Panc1 (cell line): ENCODE measurements around the gene IL37.

Experiments
- CTCF ChIP-seq: fragments of 450-650 bp; IDR thresholded peaks from 2 replicates; pipeline ENCODE4 v1.5.1; 2017; ENCODE audit warnings: mild to moderate bottlenecking
- POLR2AphosphoS5 ChIP-seq: IDR thresholded peaks from 2 replicates; pipeline ENCODE4 v1.6.1; 2012; ENCODE audit warnings: mild to moderate bottlenecking, low read depth, low read length, moderate library complexity
- REST ChIP-seq, 2 experiments: IDR thresholded peaks; 2 replicates each; pipeline ENCODE4 v1.6.1; 2011 to 2012; ENCODE audit warnings: low read depth in 2 of 2, control low read depth in 1 of 2, low read length in 1 of 2, mild to moderate bottlenecking in 1 of 2, moderate library complexity in 1 of 2; ENCODE audit not compliant: insufficient read depth in 1 of 2
- SIN3A ChIP-seq: IDR thresholded peaks from 2 replicates; pipeline ENCODE4 v1.6.1; 2012; ENCODE audit warnings: low read depth, mild to moderate bottlenecking, low read length, moderate library complexity, borderline replicate concordance; ENCODE audit not compliant: insufficient read depth
- TCF7L2 ChIP-seq: IDR thresholded peaks from 2 replicates; pipeline ENCODE4 v1.6.1; 2011; ENCODE audit warnings: mild to moderate bottlenecking, low read depth, low read length, inconsistent platforms

GRCh38 chr2:112967023-112967422 lies 56.1 kb downstream of the IL37 start:
- TF ChIP-seq CTCF (no peak), POLR2AphosphoS5 (no peak), REST (IDR thresholded peaks at IDR 0.05; ENCODE audit: insufficient read depth in 1 of 2, low read depth in 2 of 2, low read length in 1 of 2) (no peak), SIN3A (no peak), TCF7L2 (no peak)
